ENCODE data around the gene HS3ST4.

GRCh38 chr16:25823891-25824290, 132.1 kb downstream of the HS3ST4 start:
- TF ChIP-seq CTCF (IDR thresholded peaks at IDR 0.05; ENCODE audit: insufficient read depth, low read depth, low read length) = no peak
- TF ChIP-seq EZH2 (IDR thresholded peaks at IDR 0.05; ENCODE audit: insufficient read depth, low read length) = no peak

All from astrocyte (in vitro differentiated cells and primary cell).